HFF-Myc (cell line): ENCODE measurements around the gene SSH2.

Source experiments
- DNase-seq: peaks from one replicate; pipeline ENCODE4 v3.0.0-alpha.2; 2011; ENCODE audit warnings: low read depth; ENCODE audit errors: extremely low read depth
- H3K4me3 ChIP-seq: replicated peaks from 2 replicates; pipeline ENCODE4 v1.5.1; 2011; ENCODE audit warnings: low read depth, mild to moderate bottlenecking, control low read depth, low read length
- CTCF ChIP-seq: IDR thresholded peaks from 2 replicates; pipeline ENCODE4 v1.5.1; 2012; ENCODE audit warnings: mild to moderate bottlenecking, low read depth, low read length, control low read depth; ENCODE audit errors: missing control alignments

The SSH2 gene

DNA sequence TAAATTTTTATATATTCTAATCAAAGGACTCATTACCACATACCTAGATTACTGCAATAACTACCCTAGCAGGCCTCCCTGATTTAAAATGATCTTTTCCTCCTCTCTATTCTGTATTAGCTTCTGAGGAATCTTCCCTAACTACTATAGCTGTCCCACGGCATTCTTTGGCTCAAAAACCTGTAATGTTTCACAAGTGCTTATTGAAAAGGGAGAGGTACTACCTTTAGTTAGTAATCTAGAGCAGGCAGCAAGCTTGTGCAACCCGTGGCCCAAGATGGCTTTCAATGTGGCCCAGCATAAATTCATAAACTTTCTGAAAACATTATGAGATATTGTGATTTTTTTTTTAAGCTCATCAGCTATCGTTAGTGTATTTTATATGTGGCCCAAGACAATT is 236.3 kb downstream of the SSH2 start:
- no peak for TF ChIP-seq CTCF
- no peak for DNase-seq
- no peak overlapping the region for H3K4me3 ChIP-seq

- TF ChIP-seq CTCF: no peak
- DNase-seq: no peak
Observed at GRCh38 chr17:29687596-29687995, 242.4 kb downstream of the SSH2 start.

DNA sequence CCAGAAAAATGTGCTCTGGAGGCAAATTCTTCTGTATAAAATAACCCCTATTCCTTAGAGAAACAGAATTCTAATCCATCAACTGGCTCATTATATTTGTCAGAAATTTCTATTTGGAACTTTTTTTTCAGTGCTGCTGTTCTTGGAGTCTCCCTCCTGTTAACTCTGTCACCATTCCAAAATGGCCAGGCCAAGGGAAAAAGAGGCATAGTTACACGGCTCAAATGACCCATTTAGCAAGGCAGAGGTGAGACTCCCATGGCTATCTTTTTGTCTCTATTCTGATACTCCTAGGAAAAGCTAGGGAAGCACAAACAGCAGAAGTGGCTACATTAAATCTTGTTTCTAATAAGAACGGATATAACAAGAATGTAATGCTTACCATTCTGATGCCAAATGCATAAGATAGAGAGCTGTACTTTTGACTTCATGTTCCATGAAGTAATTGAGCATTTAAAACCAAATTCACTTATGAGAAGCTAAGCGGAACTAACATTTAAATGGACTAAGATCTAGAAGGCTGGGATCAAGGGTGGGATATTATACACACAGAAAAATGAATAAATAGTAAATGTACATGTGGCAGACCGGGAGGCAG is 242.9 kb downstream of the SSH2 start:
- no peak for DNase-seq
- no peak for TF ChIP-seq CTCF
- H3K4me3 ChIP-seq: no peak overlapping the region

More at GRCh38 chr17:29687596-29687995, 242.4 kb downstream of the SSH2 start:
- no peak overlapping the region for H3K4me3 ChIP-seq

GRCh38 chr17:29683481-29683880 is 246.5 kb downstream of the SSH2 start:
- H3K4me3 ChIP-seq: no peak overlapping the region
- no peak for DNase-seq
- TF ChIP-seq CTCF: no peak

DNA sequence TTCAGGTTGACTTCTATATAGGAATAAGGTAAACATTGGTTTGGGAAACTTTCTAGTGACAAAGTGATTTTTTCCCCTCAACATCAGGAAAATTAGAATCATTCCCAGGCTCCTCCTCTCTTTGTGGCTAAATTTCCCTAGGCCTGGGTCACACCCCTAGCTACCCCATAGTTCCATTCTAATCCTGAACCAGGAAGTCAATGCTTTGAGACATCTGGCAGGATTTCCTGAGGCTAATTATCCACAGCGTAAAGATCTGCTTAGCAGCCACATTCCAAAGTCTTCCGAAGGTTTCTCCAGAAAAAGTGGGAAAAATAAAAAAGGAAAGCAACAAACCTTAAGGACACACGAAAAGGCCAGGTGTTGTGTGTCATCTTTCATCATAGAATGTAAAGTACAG is 247.0 kb downstream of the SSH2 start:
- no peak overlapping the region for H3K4me3 ChIP-seq
- peak; percentile 37 for DNase-seq
- TF ChIP-seq CTCF: no peak

- DNase-seq: no peak
- TF ChIP-seq CTCF: no peak
- H3K4me3 ChIP-seq: no peak overlapping the region
Observed at GRCh38 chr17:29682054-29682453, 248.0 kb downstream of the SSH2 start.

DNA sequence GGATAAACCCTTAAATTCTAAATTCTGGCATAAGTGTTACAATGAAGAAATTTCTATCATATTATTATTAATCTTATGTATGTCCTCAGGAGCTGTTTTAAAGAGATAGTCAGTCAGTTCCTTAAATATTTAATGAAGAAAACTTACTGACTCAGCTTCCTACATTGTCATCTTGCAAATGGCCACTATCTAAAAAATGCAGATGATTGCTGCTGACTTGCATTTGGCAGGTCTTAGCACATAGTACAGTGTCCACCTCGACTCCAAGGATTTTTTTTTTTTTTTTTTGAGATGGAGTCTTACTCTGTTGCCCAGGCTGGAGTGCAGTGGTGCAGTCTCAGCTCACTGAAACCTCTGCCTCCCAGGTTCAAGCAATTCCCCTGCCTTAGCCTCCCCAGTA is 252.2 kb downstream of the SSH2 start:
- no peak for TF ChIP-seq CTCF
- no peak for DNase-seq
- H3K4me3 ChIP-seq: no peak overlapping the region
